HCT116 (cell line): ENCODE measurements around the gene PAK6. TPM values are rescaled to one million over a fixed set of nuclear protein-coding genes. Genes with fewer than 3 reads are reported as not detected.

Experiments
- ATAC-seq: fragments of 200-7000 bp; cut with Tn5 transposase; 2 replicates; pipeline ENCODE4 v1.9.1; 2020; ENCODE audit warnings: mild to moderate bottlenecking, moderate library complexity
- BruUV-seq: library from RNA; stranded (reverse); fragments of 400-500 nt; replicated peaks from 2 replicates; lab custom pipeline; 2021; lab: Mats Ljungman, UMichigan
- CTCF ChIA-PET: fragments of 300-600 bp; sonication (Branson Sonifier 250); formaldehyde crosslinking; loops from one replicate; lab custom pipeline; 2021; ENCODE audit warnings: antibody characterized with exemption; lab: Charles Lee
- POLR2A ChIA-PET: fragments of 300-600, 350-600 bp; sonication (Branson Sonifier 250); formaldehyde crosslinking; loops from one replicate; lab custom pipeline; 2021; ENCODE audit warnings: antibody characterized with exemption; lab: Charles Lee
- RAD21 ChIA-PET, 2 experiments: fragments of 300-600 bp; sonication (Branson Sonifier 250); formaldehyde crosslinking; loops; one replicate each; lab custom pipeline; 2023; ENCODE audit warnings: low total read pairs in 2 of 2; ENCODE audit not compliant: uncharacterized antibody in 2 of 2, unreplicated experiment in 2 of 2, low non-redundant PET in 1 of 2; lab: Charles Lee
- DNase-seq: peaks from one replicate; pipeline ENCODE4 v3.0.0-alpha.2; 2010; ENCODE audit warnings: low read depth, low spot score
- H2AFZ ChIP-seq: fragments of 200-600 bp; shearing (Covaris generic), sonication (generic); 2 replicates; pipeline ENCODE4 v1.6.1; 2017; ENCODE audit warnings: low read depth, mixed run types, mixed read lengths, antibody characterized with exemption, low read length; ENCODE audit not compliant: poor library complexity, severe bottlenecking
- H3K27ac ChIP-seq: 2 replicates; pipeline ENCODE4 v1.5.1; 2012; ENCODE audit warnings: low read depth, low read length
- H3K27me3 ChIP-seq: fragments of 200-600 bp; sonication (generic); 2 replicates; pipeline ENCODE4 v1.6.1; 2016; ENCODE audit warnings: mixed run types, low read length, mixed read lengths; ENCODE audit not compliant: insufficient read depth
- H3K36me3 ChIP-seq, 2 experiments: fragments of 200-500 bp in 1 of 2; fragments of 200-600 bp in 1 of 2; sonication (Bioruptor generic) in 1 of 2; sonication (generic) in 1 of 2; 2 replicates each; pipeline versions ENCODE4 v1.5.1 to v1.6.1; 2014 to 2016; ENCODE audit warnings: low read length in 2 of 2, inconsistent platforms in 1 of 2, mixed read lengths in 1 of 2, mixed run types in 1 of 2; ENCODE audit not compliant: insufficient read depth in 2 of 2, control insufficient read depth in 1 of 2
- H3K4me1 ChIP-seq, 2 experiments: fragments of 200-600 bp in 1 of 2; sonication (generic) in 1 of 2; 2 replicates each; pipeline versions ENCODE4 v1.5.1 to v1.6.1; 2012 to 2017; ENCODE audit warnings: low read length in 2 of 2, inconsistent platforms in 1 of 2, mild to moderate bottlenecking in 1 of 2, mixed read lengths in 1 of 2, mixed run types in 1 of 2, moderate library complexity in 1 of 2; ENCODE audit not compliant: insufficient read depth in 2 of 2, control insufficient read depth in 1 of 2
- H3K4me2 ChIP-seq: fragments of 200-600 bp; sonication (generic); 2 replicates; pipeline ENCODE4 v1.6.1; 2017; ENCODE audit warnings: mixed run types, low read length, mixed read lengths
- H3K4me3 ChIP-seq, 2 experiments: fragments of 200-600 bp in 1 of 2; sonication (generic) in 1 of 2; replicated peaks in 1 of 2; 2 replicates each; pipeline ENCODE4 v1.5.1; 2011 to 2016; ENCODE audit warnings: low read length in 2 of 2, control low read depth in 1 of 2, low read depth in 1 of 2, mild to moderate bottlenecking in 1 of 2, mixed read lengths in 1 of 2, mixed run types in 1 of 2
- H3K79me2 ChIP-seq: fragments of 200-600 bp; sonication (generic); 2 replicates; pipeline ENCODE4 v1.6.1; 2017; ENCODE audit warnings: mild to moderate bottlenecking, mixed run types, low read length, moderate library complexity, mixed read lengths; ENCODE audit not compliant: insufficient read depth
- H3K9ac ChIP-seq: fragments of 200-600 bp; sonication (generic); 2 replicates; pipeline ENCODE4 v1.6.1; 2016; ENCODE audit warnings: low read length, mixed read lengths
- H3K9me2 ChIP-seq: fragments of 200-600 bp; sonication (generic), shearing (Covaris generic); 2 replicates; pipeline ENCODE4 v1.6.1; 2017; ENCODE audit warnings: mixed run types, mild to moderate bottlenecking, moderate library complexity; ENCODE audit not compliant: insufficient read depth
- H3K9me3 ChIP-seq, 2 experiments: fragments of 200-500 bp in 1 of 2; fragments of 200-600 bp in 1 of 2; sonication (Bioruptor generic) in 1 of 2; sonication (generic) in 1 of 2; 2 replicates each; pipeline ENCODE4 v1.6.1; 2014 to 2017; ENCODE audit warnings: low read length in 2 of 2, mixed read lengths in 2 of 2, inconsistent platforms in 1 of 2, low read depth in 1 of 2, mild to moderate bottlenecking in 1 of 2, mixed run types in 1 of 2, moderate library complexity in 1 of 2; ENCODE audit not compliant: control insufficient read depth in 1 of 2, insufficient read depth in 1 of 2
- H4K20me1 ChIP-seq: fragments of 200-600 bp; sonication (generic), shearing (Covaris generic); 2 replicates; pipeline ENCODE4 v1.6.1; 2017; ENCODE audit warnings: mixed run types, mild to moderate bottlenecking, moderate library complexity; ENCODE audit not compliant: insufficient read depth
- CEBPB ChIP-seq: IDR thresholded peaks from 2 replicates; pipeline ENCODE4 v1.6.1; 2012; ENCODE audit warnings: low read depth
- POLR2A ChIP-seq: IDR thresholded peaks from 2 replicates; pipeline ENCODE4 v1.7.0; 2011; ENCODE audit warnings: borderline replicate concordance; ENCODE audit not compliant: insufficient read depth, insufficient read length; ENCODE audit errors: extremely low read depth
- REST ChIP-seq: IDR thresholded peaks from 2 replicates; pipeline ENCODE4 v1.6.1; 2012; ENCODE audit warnings: low read depth
- SIN3A ChIP-seq: IDR thresholded peaks from 2 replicates; pipeline ENCODE4 v1.6.1; 2012; ENCODE audit warnings: low read depth
- ZBTB33 ChIP-seq: IDR thresholded peaks from 2 replicates; pipeline ENCODE4 v1.6.1; 2011; ENCODE audit warnings: mild to moderate bottlenecking, low read length, moderate library complexity; ENCODE audit not compliant: insufficient replicate concordance; ENCODE audit errors: extremely low read depth
- ZFX ChIP-seq: fragments of 450-650 bp; IDR thresholded peaks from 2 replicates; pipeline ENCODE4 v1.6.1; 2017
- ZNF274 ChIP-seq: fragments of 200-500 bp; sonication (Bioruptor generic); IDR thresholded peaks from 2 replicates; pipeline ENCODE4 v1.6.1; 2014; ENCODE audit warnings: mild to moderate bottlenecking, low read depth, low read length, inconsistent platforms
- intact Hi-C: fragments of 100-400 bp; cut with micrococcal nuclease; formaldehyde crosslinking; loops from 2 replicates; pipeline ENCODE4 v1.10.0; 2022
- total RNA-seq: library from RNA; stranded (reverse); gene quantifications from one replicate; pipeline ENCODE4 v1.2.1, GENCODE V29; 2021; ENCODE audit not compliant: unreplicated experiment

Gene PAK6
- total RNA-seq, 1 experiment from 2014 or later = 19.9 TPM

- H3K9ac ChIP-seq = no peak overlapping the region
- no peaks in the 10 kb centered on the region for H3K9me3 ChIP-seq
- H3K4me3 ChIP-seq = no peak overlapping the region
- POLR2A ChIA-PET = interaction anchor here (1.3 kb wide), 1 partner anchor 12 kb away, joined by 4 read pairs; the partner anchor contains the start of gene PAK6
- no peak overlapping the region for H3K4me2 ChIP-seq
- no peaks in the 10 kb centered on the region for H3K79me2 ChIP-seq
- no peaks in the 10 kb centered on the region for H3K27me3 ChIP-seq
- CTCF ChIA-PET = interaction anchor here (0.8 to 3.2 kb wide), 3 partner anchors 9 to 52 kb away, joined by 3 to 15 read pairs (median 4); no protein-coding TSS in a partner anchor
- ATAC-seq (no peak), DNase-seq (no peak)
- intact Hi-C loops = no loop called here
- TF ChIP-seq SIN3A = no peak
- TF ChIP-seq POLR2A = no peak
- TF ChIP-seq ZFX = no peak
- TF ChIP-seq ZNF274 = no peak
- TF ChIP-seq CEBPB = no peak
- TF ChIP-seq REST = no peak
- no peak for TF ChIP-seq ZBTB33
- H2AFZ ChIP-seq = no peak overlapping the region
- H3K4me1 ChIP-seq = no peaks in the 10 kb centered on the region
- no peaks in the 10 kb centered on the region for H3K9me2 ChIP-seq
- H3K36me3 ChIP-seq = peaks cover 8 to 19% of the 10 kb centered on the region in 2 experiments
- no TSS peak for BruUV-seq
- H3K27ac ChIP-seq = no peak overlapping the region
- H4K20me1 ChIP-seq = no peaks in the 10 kb centered on the region
- RAD21 ChIA-PET = no interaction called here
Measured at GRCh38 chr15:40226736-40227135, 12.1 kb upstream of the PAK6 start.
